Vagina (tissue), 2 donors: ENCODE data around the gene SPOPL.

ENCODE experiments used
- CTCF ChIP-seq, 3 experiments: fragments of 450-650 bp in 2 of 3; fragments of 200-600 bp in 1 of 3; sonication (generic) in 1 of 3; IDR thresholded peaks; one replicate each; pipeline ENCODE4 v1.5.1; 2017 to 2019; ENCODE audit warnings: antibody characterized with exemption in 3 of 3, mild to moderate bottlenecking in 2 of 3, moderate library complexity in 2 of 3
- POLR2A ChIP-seq, 2 donors: fragments of 450-650 bp; IDR thresholded peaks; one replicate each; pipeline ENCODE4 v1.6.1; 2017; ENCODE audit warnings: antibody characterized with exemption in 2 of 2, mild to moderate bottlenecking in 2 of 2, moderate library complexity in 2 of 2

DNA sequence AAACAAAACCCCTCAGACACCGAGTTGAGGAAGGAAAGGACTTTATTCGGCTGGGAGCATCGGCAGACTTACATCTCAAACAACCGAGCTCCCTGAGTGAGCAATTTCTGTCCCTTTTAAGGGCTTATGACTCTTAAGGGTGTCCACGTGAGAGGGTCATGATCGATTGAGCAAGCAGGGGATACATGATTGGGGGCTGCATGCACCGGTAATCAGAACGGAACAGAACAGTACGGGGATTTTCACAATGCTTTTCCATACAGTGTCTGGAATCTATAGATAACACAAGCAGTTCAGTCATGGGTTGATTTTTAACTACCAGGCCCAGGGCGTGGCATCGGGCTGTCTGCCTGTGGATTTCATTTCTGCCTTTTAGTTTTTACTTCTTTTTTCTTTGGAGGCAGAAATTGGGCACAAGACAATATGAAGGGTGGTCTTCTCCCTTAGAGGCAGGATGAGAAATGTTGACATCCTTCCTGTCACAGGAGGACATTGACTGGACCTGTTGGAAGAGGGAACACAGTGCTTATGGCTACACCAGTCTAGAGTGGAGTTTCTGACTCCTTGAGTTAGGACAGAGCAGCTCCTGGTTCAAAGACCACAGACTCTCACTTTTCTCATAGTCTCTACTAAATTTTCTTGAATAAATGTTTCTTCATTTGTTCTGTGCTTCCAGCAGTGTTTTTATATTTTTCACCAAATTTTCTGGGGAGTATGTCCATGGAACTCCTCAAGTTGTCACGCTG lies 35.8 kb downstream of the SPOPL start:
- no peak for TF ChIP-seq CTCF (IDR thresholded peaks at IDR 0.05)
- TF ChIP-seq POLR2A (IDR thresholded peaks at IDR 0.05): no peak
